HTR-8/SVneo (cell line): Measurements from ENCODE around the gene PCCA.

ENCODE experiments used
- DNase-seq: peaks from one replicate; pipeline ENCODE4 v3.0.0; 2011; ENCODE audit warnings: low spot score, mixed read lengths; ENCODE audit not compliant: insufficient read length
- FAIRE-seq: peaks from 2 replicates; lab custom pipeline; 2011; peaks lifted over from hg19 to GRCh38; lab: Jason Lieb, UNC

PCCA gene

GRCh38 chr13:100483841-100484381 lies 395.0 kb downstream of the PCCA start:
- FAIRE-seq, result no peak
- no peak for DNase-seq

- DNase-seq (no peak), FAIRE-seq (no peak)
These were observed 395.8 kb downstream of the PCCA start for GRCh38 chr13:100484702-100485101.

GRCh38 chr13:100485265-100485664 lies 396.4 kb downstream of the PCCA start:
- FAIRE-seq, result no peak
- no peak for DNase-seq

- no peak for DNase-seq
- no peak for FAIRE-seq
These were observed 401.8 kb downstream of the PCCA start for GRCh38 chr13:100490692-100491091.

GRCh38 chr13:100491164-100491842 lies 402.4 kb downstream of the PCCA start:
- FAIRE-seq (no peak), DNase-seq (no peak)

- FAIRE-seq (no peak), DNase-seq (no peak)
These were observed 404.5 kb downstream of the PCCA start for GRCh38 chr13:100493418-100493817.

- FAIRE-seq (no peak), DNase-seq (no peak)
These were observed 406.6 kb downstream of the PCCA start for GRCh38 chr13:100495455-100495854.

- FAIRE-seq (no peak), DNase-seq (no peak)
These were observed 408.5 kb downstream of the PCCA start for GRCh38 chr13:100497389-100497788.

GRCh38 chr13:100502446-100502845 lies 413.6 kb downstream of the PCCA start:
- no peak for DNase-seq
- no peak for FAIRE-seq

- no peak for DNase-seq
- FAIRE-seq, result no peak
These were observed 414.7 kb downstream of the PCCA start for GRCh38 chr13:100503622-100504021.

- DNase-seq, result no peak
- FAIRE-seq, result no peak
These were observed 417.3 kb downstream of the PCCA start for GRCh38 chr13:100506154-100506553.

GRCh38 chr13:100506600-100507422 lies 417.9 kb downstream of the PCCA start:
- FAIRE-seq, result no peak
- no peak for DNase-seq

- FAIRE-seq (no peak), DNase-seq (no peak)
These were observed 419.6 kb downstream of the PCCA start for GRCh38 chr13:100508455-100508854.

- FAIRE-seq, result no peak
- DNase-seq, result no peak
These were observed 420.1 kb downstream of the PCCA start for GRCh38 chr13:100508996-100509395.

- no peak for DNase-seq
- FAIRE-seq, result no peak
These were observed 421.5 kb downstream of the PCCA start for GRCh38 chr13:100510208-100510957.

- FAIRE-seq (no peak), DNase-seq (no peak)
These were observed 422.6 kb downstream of the PCCA start for GRCh38 chr13:100511466-100511865.

- DNase-seq, result peak; percentile 4
- no peak for FAIRE-seq
These were observed 423.5 kb downstream of the PCCA start for GRCh38 chr13:100512422-100512821.

- DNase-seq, result no peak
- FAIRE-seq, result no peak
These were observed 424.3 kb downstream of the PCCA start for GRCh38 chr13:100513171-100513570.

- DNase-seq, result no peak
- no peak for FAIRE-seq
These were observed 425.2 kb downstream of the PCCA start for GRCh38 chr13:100513987-100514670.

- FAIRE-seq (no peak), DNase-seq (peak; percentile 73)
These were observed 426.0 kb downstream of the PCCA start for GRCh38 chr13:100514788-100515409.
